ENCODE results near the gene NUTM1.
"Not testable (repeated sequence)": the region's sequence is repeated elsewhere in the genome, so short reads cannot be mapped to it uniquely, and the experiment has no call there.

Gene NUTM1

DNA sequence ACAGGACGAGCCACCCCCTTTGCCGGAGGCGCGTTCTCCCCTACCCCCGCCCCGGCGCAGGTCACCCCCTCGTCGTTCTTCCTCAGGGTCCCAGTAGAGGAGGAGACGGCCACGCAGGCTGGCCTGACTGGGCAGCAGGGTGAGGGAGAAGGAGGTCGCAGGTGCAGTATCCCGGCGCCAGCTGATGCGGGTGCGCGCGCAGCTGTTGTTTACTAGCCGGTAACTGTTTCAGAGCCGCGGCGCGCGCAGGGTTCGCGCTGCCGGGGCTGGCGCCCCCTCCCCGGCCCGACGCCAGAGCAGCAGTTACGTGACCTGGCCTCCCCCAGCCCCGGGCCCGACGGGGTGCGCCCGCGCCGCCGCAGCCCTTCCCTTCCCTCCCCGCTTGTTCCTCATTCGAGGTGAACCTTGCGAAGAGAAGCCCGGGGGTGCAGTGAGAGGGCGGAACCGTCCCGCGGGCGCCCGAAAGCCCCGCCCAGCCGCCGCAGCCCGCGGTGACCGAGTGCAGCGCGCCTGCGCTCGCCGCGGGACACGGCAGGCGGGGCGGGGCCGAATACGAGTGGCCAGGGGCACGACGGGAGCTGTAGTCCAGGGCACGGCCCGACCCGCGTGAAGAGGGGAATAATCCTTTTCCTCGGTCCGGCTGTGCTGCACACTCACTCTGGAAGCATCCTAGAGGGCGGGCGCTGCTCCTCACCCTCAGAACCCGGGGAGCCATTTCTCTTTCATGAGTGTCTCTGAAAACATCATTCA, 5.4 kb upstream of the NUTM1 start, which contains the start of gene SLC12A6:
Gene SLC12A6 (minus strand): TSS at position 225 of the 750 bp plus-strand sequence. CDS start 1,101 bp downstream, outside the sequence.
- DNase-seq: peak; percentile 71

DNA sequence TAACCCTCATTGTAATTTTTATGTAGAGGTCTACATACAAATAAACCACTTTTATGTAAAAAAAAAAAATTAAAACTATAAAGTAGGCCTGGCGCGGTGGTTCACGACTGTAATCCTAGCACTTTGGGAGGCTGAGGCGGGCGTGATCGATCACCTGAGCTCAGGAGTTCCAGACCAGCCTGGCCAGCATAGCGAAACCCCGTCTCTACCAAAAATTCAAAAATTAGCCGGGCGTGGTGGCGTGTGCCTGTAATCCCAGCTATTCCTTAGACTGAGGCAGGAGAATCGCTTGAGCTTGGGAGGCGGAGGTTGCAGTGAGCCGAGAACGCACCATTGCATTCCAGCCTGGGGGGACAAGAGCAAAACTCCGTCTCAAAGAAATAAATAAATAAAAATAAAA, 4.8 kb upstream of the NUTM1 start:
- no peak for DNase-seq

DNA sequence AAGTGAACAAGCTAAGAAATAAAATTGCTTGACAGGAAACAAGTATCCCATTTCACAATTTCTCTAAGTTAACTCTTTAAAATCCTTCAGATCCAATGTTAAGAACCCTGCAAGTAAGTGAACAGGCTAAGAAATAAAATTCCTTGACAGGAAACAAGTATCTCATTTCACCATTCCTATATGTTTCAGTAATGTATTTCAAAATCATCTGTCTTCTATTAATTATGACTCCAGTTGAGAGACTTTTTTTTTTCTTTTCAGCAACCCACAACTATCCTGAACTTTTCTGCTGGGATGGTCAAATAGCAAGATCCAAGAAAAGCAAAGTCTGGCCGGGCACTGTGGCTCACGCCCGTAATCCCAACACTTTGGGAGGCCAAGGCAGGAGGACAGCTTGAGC, 3.2 kb upstream of the NUTM1 start:
- no peak for DNase-seq

DNA sequence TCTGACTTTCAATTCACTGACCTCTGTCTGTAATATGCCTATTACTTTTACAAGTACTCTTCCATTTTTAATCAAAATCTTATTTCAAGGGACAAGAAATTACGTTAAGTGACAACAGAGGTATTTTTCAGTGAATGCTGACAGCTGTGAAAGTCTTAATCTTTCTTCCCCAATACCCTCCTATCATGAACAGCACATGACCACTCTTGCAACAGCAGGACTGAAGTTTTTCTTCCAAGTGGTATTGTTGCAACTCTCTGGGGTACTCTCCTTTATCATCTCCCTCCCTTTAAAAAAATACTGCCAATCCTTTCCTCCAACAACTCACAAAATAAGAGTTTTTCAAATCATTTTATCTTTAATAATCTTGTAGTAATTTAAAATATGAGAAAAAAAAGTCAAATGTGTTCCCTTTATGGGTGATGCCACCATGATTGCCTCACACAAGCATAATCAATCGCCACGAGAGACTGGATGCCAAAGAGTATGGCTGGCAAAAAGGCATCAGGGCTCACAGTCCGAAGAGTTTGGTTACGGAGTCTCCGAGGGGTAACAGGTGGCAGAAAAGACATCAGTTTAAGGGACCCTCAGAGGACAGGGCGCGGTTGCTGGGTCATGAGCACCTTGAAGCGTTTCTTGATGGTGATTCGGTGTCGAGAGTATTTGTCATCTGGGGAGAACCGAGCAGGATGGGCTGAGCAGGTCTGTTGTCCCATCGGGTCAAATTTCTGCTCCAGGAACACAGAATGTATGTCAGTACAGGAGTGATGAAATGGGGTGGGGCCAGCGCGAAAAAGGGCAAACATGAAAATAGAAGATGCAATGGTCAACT, 1.5 kb upstream of the NUTM1 start:
- DNase-seq: no peak

- DNase-seq: not testable (repeated sequence)
Measured at GRCh38 chr15:34342213-34342736, 840 bp upstream of the NUTM1 start.

- no peak for DNase-seq
Measured at GRCh38 chr15:34347951-34348638, 5.0 kb downstream of the NUTM1 start.

- no peak for DNase-seq
Measured at GRCh38 chr15:34348735-34349300, 5.7 kb downstream of the NUTM1 start.

DNA sequence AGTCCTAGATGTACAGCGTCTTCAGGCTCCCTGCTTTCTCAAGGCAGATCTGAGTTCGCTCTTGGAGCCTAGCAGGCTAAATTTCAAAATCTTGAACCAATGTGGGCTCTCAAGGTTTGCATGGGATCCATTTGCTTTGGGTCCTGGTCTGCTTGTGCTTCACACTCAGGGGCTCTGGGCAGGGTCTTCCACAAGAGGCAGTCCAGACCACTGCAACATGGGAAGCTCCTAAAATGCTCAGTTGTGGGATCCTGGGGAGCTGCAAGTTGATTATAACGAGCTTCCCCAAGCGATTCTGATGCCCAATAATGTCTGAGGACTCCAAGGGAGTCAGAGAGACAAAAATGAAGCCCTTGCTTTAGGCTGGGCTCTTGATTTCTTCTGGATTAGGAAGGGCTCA, 6.7 kb downstream of the NUTM1 start:
- no peak for DNase-seq

GRCh38 chr15:34352996-34353395, 9.9 kb downstream of the NUTM1 start:
- not testable (repeated sequence) for DNase-seq

GRCh38 chr15:34353627-34354026, 10.5 kb downstream of the NUTM1 start:
- no peak for DNase-seq

DNA sequence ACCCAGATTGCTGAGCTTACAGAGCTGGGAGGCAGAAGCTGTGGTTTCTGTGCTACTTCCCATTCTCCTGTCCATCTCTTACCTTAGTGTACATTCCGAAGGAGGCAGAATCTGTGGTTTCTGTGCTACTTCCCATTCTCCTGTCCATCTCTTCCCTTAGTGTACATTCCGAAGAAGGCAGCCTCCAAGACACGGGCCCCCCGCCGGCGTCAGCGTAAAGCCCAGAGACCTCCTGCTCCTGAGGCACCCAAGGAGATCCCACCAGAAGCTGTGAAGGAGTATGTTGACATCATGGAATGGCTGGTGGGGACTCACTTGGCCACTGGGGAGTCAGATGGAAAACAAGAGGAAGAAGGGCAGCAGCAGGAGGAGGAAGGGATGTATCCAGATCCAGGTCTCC, 11.2 kb downstream of the NUTM1 start:
- no peak for DNase-seq

DNA sequence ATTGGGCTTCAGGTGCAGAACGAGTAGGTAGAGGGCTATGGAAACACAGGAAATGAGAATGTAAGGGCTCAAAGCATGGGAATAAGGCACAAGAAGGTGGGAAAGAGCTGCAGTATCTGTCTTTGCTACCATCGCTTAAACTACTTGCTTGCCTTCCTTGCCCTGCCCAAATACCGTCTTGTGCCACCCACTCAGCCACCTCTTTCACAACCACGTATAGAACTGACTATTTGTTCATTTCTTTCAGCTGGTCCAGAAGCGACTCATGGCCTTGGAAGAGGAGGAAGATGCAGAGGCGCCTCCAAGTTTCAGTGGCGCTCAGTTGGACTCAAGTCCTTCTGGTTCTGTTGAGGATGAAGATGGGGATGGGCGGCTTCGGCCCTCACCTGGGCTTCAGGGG, 12.1 kb downstream of the NUTM1 start:
- no peak for DNase-seq

DNA sequence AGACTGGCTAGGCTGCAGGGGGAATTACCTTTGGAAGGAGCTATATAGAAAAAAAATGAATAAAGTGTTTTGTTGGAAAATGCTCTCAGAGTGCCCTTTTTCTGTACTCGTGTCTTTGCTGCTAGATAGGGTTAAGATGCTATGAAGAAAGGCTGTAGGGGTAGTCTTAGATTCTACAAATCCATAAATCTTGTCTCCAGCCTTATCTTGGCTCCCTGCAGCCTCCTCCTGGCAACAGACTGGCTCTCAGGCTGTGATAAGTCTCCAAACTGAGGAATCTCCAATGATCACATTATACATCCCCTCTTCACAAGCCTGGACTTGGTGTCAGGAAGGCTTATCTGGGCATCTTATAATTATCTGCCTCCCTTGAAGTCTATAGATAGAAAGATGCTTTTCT, 14.5 kb downstream of the NUTM1 start:
- DNase-seq: no peak

- DNase-seq: no peak
Measured at GRCh38 chr15:34358367-34358766, 15.3 kb downstream of the NUTM1 start.

- no peak for DNase-seq
Measured at GRCh38 chr15:34358948-34359347, 15.8 kb downstream of the NUTM1 start.

GRCh38 chr15:34359416-34359815, 16.3 kb downstream of the NUTM1 start:
- no peak for DNase-seq

DNA sequence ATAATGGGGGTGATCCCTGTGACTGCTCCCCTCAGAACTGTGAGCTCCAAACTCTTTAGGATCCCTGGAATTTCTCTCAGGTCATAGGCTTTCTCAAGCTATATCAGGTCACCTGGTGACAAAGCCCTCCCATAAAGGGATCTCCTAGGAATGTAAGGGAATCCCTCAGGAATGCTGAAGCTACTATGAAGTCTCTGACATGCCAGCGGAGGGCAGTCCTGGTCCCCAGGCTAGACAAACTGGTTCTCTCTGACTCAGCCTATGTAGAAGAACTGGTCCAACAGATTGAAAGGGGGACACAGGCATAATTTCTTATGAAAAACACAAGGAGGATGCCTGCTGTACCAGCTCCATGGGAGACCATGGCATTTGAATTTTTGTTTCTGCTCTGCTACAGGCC, 17.2 kb downstream of the NUTM1 start:
- no peak for DNase-seq

- no peak for DNase-seq
Measured at GRCh38 chr15:34361278-34361677, 18.2 kb downstream of the NUTM1 start.

GRCh38 chr15:34362047-34362773, 19.1 kb downstream of the NUTM1 start:
- DNase-seq: no peak

DNA sequence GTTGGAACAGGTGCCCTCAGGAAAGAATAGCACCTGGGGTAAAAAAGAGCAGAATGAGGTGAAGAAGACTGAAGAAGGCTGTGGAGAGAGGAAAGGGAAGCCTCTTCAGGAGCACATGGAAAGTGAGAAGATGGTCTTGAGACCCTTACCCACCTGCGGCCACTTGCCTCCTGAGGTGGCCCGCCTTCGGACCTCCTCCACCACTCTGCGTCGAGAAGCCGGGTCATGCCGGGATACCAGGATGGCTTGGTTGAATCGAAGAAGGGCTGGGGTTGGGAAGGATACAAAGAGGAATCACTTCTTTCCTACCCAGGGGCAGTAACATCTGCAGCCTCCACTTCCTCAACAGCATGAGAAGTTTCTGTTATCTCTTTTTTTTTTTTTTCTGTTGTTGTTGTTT, 20.9 kb downstream of the NUTM1 start:
- DNase-seq: no peak

DNA sequence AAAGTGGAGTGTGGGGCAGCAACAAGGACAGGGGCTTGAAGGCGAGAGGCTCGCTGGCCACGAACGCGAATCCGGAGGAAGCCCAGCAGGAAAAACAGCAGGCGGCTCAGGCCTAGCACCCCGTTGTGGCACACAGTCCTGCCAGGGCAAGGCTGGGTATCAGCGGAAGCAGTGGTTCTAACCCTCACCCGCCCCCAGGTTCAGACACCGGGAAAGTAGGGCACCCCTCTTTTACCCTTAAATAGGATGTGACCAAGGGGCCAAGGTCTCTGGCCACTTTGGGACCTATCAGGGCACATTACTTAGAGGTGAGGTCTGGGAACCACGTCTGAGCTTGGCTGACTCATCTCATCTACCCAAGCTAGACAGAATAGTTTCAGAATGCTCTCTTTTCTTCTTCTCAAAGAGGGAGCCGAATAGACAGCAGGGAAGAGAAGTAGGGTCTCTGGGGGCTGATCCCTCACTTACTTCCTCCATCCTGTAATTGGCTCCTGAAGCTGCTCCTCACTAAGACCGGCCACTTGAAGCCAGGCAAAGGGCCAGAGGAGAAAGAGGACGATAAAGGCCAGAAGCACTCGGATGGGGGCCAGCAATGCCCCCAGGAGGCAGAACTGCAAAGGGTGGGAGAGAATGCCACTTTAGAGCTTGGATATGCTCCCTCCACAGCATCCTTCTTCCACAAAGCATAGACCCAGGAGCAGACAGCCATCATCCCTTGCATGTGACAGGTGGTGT, 22.1 kb downstream of the NUTM1 start:
- no peak for DNase-seq

- DNase-seq: no peak
Measured at GRCh38 chr15:34365836-34366235, 22.7 kb downstream of the NUTM1 start.

All from NCI-H1694 (cell line).